ENCODE measurements around the gene ALG5.
A peak's percentile ranks its signal among the peaks of the same experiment; 100 is the strongest.

The ALG5 gene

DNA sequence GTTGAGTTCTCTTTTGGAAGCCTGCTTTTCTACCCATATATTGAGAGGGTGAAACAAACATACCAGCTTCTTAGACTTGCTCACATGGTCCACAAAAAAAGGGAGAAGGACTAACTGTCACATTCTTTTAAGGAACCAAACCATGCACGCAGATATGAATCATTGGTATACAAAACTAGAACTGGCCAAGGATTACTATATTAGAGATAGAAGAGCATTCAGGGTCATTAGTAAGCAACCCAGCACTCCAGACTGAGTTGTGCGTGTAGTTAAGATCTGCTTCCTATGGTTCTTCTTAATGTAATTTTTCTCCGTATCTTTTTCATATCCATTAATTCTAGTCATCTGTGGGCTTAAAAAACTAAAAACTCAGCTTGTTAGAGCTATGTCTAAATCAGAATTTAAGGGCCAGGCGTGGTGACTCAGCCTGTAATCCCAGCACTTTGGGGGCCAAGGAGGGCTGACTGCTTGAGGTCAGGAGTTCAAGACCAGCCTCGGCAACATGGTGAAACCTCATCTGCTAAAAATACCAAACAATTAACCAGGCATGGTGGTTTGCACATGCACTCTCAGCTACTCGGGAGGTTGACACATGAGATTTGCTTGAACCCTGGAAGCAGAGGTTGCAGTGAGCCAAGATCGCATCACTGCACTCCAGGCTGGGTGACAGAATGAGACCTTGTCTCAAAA is 19.6 kb downstream of the ALG5 start:
- DNase-seq, result no peak

DNA sequence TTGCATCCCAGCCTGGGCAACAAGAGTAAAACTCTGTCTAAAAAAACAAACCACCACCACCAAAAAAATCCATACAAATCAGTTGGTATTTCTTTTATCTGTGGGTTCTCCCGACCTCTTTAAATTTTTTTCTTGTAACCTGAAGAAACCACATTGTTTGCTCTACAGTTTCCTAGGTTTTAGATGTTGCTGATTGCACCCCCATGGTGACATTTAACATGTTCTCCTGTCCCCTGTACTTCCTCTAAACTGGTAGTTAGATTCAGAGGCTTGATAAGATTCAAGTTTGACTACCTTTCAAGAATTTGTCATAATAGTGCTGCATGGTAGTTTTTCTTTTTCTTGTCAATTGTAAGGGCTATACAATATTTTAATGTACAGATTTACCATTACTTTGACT is 24.0 kb downstream of the ALG5 start:
- DNase-seq, result no peak

DNA sequence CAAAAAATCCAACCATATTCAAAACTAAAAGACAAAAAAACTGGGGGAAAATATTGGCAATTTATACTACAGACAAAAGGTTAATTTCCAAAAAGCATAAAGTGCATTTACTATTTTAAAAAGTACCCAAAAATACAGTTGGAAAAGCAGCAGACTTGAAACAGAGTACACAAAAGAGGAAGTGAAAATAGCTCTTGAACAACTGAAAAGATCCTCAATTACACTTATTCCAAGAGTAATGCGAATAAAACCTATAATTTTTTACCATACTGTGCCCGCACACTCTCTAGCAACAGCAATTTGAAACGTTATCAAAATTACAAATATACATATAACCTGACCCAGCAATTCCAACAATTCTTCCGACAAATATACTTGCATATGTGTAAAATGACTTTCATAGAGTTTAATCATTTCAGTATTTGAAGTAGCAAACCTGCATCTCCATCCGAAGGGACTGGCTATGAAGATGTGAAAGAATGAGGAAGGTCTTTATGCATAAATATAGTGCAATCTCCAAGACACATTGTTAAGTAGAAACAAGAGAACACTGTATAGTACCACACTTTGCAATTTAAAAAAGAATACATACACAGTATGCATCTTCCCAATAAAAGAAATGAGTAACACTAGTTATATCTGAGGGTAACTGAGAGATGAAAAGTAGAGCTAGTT is 25.4 kb downstream of the ALG5 start:
- no peak for DNase-seq

DNA sequence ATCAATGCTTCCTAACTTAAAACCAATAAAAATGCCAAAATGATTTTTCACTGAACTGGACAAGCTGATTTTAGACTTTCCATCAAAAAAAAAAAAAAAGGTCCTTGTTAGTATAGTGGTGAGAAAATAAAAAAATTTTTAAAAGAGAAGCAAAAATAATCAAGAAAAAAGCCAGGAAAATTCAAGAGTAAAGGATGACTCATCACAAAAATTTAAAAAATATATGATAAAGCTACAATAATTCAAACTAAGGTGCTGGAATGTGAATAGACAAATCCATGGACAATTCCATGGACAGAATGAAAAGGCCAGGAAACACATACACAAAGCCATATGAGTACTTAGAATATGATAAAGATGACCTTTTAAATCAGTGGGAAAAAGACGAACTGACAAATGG is 26.1 kb downstream of the ALG5 start:
- no peak for DNase-seq

DNA sequence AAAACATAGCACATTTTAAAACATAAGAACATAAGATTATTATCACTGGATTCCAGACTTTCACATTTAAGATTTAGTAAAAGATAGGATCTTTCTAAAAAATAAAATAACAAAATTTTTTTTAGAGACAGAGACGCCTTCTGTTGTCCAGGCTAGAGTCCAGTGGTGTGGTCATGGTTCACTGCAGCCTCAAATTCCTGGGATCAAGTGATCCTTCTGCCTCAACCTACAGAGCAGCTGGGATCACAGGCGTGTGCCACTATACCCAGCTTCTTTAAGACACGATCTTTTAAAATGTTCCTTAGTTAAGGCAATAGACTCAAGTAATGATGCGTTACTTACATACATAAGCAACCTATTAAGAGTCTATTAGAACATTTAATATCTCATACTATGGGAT is 32.7 kb downstream of the ALG5 start:
- DNase-seq, result no peak

DNA sequence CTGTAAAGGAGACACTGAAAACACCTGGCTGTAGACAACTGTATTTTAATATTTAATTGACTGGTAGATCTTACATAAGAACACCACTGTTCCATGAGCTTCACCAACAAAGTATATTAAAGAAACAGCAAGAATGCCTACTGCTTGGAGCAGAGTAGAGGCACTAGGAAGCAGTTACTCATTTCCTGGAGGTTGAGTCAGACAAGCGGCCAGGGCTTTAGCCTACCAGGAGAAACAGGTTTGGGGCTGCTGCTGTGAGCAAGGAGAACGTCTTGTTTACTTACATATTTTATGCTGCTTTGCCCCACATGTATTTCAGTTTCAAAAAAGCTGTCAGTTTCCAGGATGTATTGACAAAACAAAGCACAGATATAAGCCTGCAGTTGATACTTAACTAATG is 33.4 kb downstream of the ALG5 start:
- DNase-seq, result no peak

DNA sequence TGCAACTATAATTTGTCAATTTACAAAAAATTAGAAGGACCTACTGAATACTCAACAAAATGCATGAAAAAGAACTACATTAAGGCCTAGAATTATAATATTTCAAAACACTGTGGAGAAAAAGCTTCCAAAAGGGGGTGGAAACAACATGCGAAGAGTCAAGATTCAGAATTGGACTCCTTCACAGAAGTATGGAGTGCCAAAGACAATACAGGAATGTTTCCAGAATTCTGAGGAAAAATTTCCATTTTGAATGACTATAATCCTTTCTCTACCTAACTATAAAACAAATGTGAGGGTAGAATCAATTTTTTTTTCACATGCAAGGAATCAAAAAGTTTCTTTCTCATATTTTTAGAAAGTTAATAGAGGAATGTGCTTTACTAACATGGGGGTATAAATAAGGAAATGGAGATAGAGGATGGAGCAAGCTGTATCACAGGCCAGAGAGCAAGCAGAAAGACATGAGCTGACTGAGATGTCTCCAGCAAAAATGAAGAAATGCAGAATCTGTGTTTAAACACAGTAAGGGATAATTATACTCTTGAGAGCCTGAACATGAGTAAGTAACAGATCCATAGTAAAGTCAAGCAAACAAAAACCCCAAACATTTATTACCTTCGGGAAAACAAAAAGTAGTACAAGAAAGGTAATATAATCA is 39.6 kb downstream of the ALG5 start:
- DNase-seq, result no peak

DNA sequence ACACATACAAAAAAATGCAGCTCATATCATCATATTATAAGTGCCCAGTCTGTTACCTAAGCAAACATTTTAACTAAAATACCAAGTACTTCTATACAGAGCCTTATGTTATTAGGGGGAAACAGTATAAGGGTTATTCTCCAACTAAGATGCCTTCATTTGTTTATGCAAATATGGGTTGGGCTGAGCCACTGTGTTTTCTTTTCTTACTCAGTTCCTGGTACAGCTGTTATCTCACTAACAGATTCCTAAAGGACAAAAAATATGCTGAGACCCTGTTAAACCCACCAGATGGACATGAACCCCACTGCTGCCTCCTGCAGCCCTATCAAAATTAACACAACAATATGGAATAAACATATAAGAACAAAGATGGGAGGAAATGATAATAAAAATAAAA is 44.6 kb downstream of the ALG5 start:
- DNase-seq, result no peak

DNA sequence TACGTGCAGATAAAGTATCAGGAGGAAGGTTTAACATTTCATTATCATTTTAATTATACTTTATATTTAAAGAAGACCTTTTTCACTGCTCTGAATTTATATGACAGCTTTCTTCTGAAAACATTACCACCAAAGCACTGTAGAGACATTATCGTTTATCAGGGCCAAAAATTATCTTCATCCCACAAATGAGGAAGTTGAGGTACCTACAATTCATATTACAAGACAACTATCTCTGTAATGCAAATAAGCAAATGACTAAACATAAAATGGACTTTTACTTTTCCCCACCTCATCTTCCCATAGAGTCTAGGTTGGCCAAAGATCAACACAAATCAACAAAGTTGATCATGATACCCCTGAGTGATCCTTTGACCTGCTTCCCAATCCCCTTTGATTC is 48.2 kb downstream of the ALG5 start:
- no peak for DNase-seq

DNA sequence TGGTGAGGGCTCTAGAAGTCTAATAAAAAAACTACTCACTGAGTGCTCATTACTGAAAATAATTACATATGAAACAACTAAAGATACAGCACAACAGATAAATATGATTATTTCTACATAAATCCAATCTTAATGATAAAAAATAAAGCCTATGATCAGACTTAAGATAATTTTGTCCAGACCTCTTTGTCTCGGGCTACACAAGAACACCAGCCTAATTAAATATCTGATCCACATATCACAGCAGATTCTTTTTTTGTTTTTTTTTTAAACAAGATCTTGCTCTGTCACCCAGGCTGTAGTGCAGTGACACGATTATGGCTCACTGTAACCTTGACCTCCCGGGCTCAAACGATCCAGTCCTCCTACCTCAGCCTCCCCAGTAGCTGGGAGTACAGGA is 48.8 kb downstream of the ALG5 start:
- DNase-seq, result no peak

DNA sequence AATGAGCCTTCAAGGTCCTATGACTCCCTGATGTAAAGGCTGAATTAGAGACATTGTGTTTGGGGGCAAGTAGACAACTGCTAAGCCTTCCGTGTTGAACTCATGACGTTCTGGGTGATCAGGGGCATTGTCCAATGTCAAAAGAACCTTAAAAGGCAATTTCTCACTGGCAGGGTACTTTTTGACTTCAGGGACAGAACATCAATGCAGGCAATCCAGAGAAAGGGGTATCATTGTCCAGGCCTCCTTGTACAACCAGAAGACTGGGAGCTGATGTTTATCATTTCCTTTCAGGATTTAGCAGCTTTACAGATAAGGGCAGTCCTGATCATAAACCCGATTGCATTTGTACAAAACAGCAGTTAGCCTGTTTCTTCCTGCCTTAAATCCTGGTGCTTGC is 54.1 kb downstream of the ALG5 start:
- no peak for DNase-seq

DNA sequence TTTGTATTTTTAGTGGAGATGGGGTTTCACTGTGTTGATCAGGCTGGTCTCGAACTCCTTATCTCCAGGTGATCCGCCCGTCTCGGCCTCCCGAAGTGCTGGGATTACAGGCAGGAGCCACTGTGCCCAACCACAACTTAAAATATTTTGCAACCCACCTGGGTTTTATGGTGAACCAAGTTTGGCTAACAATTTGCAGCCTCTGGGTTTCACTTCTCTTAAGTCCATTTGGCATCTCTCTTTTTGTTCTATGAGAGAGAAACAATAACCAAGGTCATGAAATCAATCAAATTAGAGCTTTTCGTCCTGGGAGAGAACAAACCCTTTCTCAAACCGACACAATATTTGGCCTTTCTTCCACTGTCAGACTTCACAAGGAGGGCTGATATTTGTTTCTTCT is 73.5 kb downstream of the ALG5 start:
- DNase-seq, result no peak

DNA sequence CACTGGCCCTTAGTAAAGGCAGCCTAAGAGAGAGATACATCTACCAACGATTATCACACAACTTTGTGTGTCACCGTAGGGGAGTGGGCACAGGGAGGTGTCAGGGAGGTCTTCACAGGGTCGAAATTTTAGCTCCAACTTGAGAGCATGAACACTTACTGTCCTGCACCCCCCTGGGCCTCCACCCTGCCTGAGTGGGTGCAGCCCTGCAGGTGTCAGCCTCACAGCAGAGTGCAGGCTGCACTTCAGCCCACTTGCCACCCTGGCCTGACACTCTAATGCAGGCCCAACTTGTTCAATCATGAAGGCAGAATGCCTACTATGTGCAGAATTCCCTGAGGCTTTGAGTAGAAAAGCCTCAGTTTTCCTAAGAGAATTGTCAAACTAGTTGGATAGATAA is 75.1 kb downstream of the ALG5 start:
- DNase-seq, result no peak

DNA sequence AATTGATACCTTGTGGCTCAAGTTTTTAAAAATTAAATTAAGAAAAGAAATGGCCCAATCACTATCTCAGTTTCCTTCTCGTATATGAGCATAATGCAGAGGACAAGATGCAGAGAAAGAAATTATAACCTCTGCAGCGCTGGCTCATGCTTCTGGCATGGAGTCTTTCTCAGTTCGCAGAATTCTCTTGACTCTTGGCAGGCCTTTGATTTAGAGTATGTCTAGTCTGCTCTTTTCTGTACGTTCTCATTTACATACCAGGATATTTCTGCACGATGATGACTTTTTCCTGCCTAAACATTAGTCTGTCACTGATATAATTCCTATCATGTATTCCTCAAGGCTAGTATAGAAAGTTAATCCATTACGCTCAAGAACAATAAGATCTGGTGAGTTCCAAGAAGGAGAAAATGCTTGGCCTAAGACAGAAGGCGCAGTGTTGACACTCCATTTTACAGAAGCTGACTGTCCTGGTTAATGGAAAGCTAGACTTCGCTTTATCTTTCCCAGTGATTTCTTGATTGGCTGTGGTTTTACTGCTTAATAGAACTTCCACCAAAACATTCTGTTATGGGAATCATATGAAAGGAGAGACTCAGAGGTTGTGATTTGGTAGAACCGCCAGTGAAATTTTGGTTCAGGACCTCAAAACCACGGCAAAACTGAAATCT is 77.4 kb downstream of the ALG5 start:
- no peak for DNase-seq

DNA sequence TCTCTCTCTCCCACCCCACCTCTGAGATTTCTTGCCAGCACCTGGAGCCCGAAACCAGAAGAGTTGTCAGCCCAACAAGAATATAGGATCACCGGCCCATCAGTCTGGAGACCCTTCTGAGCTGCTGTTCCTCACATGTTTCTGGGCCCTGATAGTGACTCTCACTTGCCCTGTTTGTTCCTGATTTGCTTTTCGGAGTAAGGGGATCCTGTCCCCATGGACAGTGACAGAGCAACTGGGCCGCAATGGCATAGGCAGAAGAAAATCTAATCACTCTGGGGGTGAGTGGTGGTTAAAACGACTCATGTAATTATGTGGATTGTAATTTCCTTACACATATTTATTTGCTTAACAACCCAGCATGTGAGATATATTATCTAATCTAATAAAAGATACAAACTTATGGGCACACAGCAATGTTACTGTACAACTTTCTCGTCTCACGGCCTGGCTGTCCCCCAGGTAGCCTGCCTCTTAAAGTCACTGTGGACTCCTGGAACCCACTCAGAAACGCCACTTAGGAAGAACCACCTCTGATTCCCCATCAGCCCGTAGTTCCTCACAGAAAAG is 78.4 kb downstream of the ALG5 start:
- DNase-seq, result peak in 1 of 51 donors; percentile 39

DNA sequence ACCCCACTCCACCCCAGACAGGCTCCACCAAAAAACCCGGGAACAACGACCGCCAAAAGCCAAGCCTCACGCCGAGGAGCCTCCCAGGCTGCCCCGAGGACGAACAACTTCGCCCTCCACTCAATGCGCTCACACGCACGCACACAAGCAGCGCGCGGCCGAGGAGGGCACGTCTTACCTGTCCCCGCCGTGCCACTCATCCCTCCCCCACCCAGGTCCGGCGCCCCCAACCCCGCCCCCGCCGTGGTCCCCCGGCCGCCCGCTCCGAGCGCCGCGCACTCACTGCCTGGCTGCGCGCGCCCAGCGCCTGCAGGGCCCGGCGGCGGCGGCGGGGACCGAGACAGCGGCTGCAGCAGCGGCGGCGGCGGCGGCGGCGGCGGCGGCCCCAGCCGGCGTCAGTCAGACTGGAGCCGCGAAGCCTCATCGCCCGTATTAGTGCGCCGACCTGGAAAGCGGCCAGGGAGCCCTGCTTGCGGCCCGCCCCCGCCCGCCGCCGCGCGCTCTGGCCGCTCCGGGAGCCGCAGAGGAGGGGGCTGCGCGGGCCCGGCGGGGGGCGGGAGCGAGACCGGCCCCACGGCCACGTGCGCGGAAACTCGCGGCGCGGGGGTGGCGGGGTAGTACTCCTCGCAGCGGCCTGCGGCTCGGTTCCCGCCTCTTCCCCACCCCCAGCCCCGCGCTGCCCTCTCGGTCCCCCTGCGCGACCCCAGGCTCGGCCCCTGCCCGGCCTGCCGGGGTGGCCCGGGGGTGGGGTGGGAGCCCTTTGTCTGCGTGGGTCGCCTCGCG is 79.1 kb downstream of the ALG5 start, which contains the start of gene SMAD9:
Gene SMAD9 (minus strand): TSS at position 406 of the 783 bp plus-strand sequence. CDS start 40,549 bp downstream, outside the sequence.
- peak in 46 of 51 donors; percentile 5 to 84 (median 42) for DNase-seq

DNA sequence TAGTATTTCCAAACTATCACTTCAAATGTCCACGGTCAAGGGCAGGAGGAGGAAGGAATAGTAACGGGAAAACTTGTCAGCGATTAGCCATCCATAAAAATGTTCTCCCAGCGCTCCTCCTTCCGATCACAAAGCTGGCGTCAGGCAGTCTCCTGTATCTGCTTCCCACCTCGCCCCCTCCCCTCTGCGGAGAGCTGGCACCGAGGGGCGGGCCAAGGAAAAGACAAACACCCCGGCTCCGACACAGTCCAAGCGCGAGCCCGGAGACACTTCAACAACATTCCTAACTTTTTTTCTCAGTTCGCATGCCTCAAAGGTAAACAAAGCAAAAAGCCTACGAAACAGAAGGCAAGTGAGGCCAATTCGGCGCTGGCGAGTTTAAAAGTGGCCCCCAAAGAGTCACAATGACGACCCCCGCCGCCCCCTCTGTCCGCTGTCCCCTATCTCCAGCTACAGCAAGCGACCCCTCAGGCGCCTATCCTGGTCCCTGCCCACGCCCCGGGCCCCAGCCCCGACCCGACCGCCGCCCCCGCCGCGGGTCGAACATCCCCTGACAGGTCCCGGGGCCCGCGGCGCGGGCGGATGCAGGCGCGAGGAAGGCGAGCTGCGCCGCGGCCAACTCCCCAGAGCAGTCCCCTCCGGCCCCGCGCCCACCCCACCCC is 79.8 kb downstream of the ALG5 start:
- DNase-seq, result peak in 22 of 51 donors; percentile 4 to 65 (median 21)

DNA sequence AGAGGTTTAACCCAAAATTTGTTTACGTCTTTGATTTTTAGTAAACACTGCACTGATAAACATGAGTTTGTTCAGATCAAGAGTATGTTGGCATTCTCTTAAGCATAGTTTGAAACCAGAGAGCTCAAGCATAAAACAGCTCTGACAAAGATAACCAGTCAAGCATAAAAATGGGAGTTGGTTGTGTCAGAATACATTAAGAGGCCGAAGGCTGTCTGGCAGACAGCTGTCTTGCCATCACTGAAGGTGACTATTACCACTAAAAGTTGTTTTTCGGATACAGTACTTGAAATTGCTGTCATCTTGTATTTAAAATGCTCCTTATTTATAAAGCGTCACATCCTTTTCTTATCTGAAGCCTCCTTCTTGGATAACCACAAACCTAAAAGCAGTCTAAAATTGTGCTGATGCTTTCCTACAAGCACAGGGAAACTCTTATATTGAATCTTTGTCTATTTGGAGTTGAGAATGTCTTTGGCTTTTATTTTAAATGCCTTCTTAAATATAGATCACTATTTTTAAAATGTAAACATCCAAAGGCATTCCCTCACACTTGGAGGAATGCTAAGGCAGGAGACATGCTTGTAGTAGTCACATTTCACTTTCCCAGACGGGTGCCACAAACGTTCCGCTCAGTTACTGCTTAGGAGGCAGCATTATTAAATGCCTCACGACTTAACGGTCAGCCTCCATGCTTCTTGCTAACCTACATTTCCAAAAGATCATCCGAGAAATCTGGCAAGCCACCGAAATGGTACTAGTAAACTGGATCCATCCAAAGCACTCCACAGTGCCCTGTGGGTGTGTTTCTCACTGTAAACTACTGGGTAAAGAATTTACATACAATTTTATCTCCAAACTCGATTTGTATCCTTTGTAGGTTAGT is 80.7 kb downstream of the ALG5 start:
- peak in 4 of 51 donors; percentile 19 to 55 (median 27) for DNase-seq

DNA sequence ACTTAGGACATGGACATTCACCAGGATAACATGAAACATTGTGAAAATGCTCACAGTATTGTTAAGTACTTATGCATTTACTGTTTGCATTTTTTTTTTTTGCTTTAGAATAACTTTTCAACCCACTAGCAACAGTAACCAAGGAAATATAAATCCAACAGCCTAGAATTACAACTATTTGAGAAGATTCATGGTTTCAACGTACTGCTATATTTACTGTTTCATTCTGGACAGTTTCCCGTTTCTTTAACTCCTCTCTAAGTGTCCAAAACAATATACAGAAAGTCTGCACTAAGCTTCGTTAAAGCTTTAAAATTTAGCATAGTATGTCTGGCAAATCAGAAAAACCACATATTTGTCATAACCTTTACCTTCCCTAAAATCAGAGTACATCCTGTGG is 81.8 kb downstream of the ALG5 start:
- no peak for DNase-seq
